GM10266 (cell line): ENCODE measurements around the gene DNASE1.

Experiments
- DNase-seq: peaks from one replicate; pipeline ENCODE4 v3.0.0; 2012; ENCODE audit errors: extremely low spot score
- CTCF ChIP-seq: IDR thresholded peaks from 2 replicates; pipeline ENCODE4 v1.5.1; 2012; ENCODE audit warnings: mild to moderate bottlenecking, low read depth; ENCODE audit not compliant: control insufficient read depth, insufficient read depth; ENCODE audit errors: missing control alignments

DNASE1 gene

GRCh38 chr16:3625911-3626732, 28.4 kb upstream of the DNASE1 start:
- peak; percentile 5 for TF ChIP-seq CTCF
- DNase-seq: no peak

GRCh38 chr16:3637371-3637923, 17.0 kb upstream of the DNASE1 start:
- DNase-seq: peak; percentile 41
- TF ChIP-seq CTCF: no peak

GRCh38 chr16:3638916-3639644, 15.4 kb upstream of the DNASE1 start:
- DNase-seq: no peak
- no peak for TF ChIP-seq CTCF

- no peak for DNase-seq
- no peak for TF ChIP-seq CTCF
Measured at GRCh38 chr16:3640207-3640606, 14.3 kb upstream of the DNASE1 start.

- DNase-seq: no peak
- TF ChIP-seq CTCF: no peak
Measured at GRCh38 chr16:3640632-3641501, 13.6 kb upstream of the DNASE1 start.

- TF ChIP-seq CTCF: no peak
- DNase-seq: peak; percentile 2
Measured at GRCh38 chr16:3641801-3642396, 12.6 kb upstream of the DNASE1 start.
